GM19351 (cell line): ENCODE results near the gene SLC12A6.
"Not testable (repeated sequence)": the region's sequence is repeated elsewhere in the genome, so short reads cannot be mapped to it uniquely, and the experiment has no call there.

Source experiments
- ATAC-seq: cut with Tn5 transposase; IDR thresholded peaks from one replicate; pipeline ENCODE4 v1.9.1; 2021; ENCODE audit warnings: mild to moderate bottlenecking, moderate library complexity; ENCODE audit not compliant: unreplicated experiment

The SLC12A6 gene

GRCh38 chr15:34209421-34210282 is 127.9 kb downstream of the SLC12A6 start, which contains the start of gene KATNBL1:
Gene KATNBL1, minus strand, starts transcription at chr15:34210096. Its CDS starts 46,420 bp downstream, at chr15:34163676.
- ATAC-seq = peak; percentile 91

- no peak for ATAC-seq
Measured at GRCh38 chr15:34206011-34206410, 131.6 kb downstream of the SLC12A6 start.

GRCh38 chr15:34203936-34204335 is 133.6 kb downstream of the SLC12A6 start:
- ATAC-seq = no peak

GRCh38 chr15:34203305-34203704 is 134.3 kb downstream of the SLC12A6 start:
- ATAC-seq = no peak

GRCh38 chr15:34193272-34193671 is 144.3 kb downstream of the SLC12A6 start:
- not testable (repeated sequence) for ATAC-seq

- no peak for ATAC-seq
Measured at GRCh38 chr15:34188711-34189110, 148.9 kb downstream of the SLC12A6 start.

- ATAC-seq = no peak
Measured at GRCh38 chr15:34185666-34186065, 151.9 kb downstream of the SLC12A6 start.

- ATAC-seq = no peak
Measured at GRCh38 chr15:34182942-34183341, 154.6 kb downstream of the SLC12A6 start.
